Astrocyte of the cerebellum (primary cell): Measurements from ENCODE around the gene MED15.
"Not testable (repeated sequence)": the region's sequence is repeated elsewhere in the genome, so short reads cannot be mapped to it uniquely, and the experiment has no call there.

Source experiments
- DNase-seq: peaks from one replicate; pipeline ENCODE4 v3.0.0-alpha.2; 2011; ENCODE audit warnings: low read depth
- H3K4me3 ChIP-seq: 2 replicates; pipeline ENCODE4 v1.5.1; 2011; ENCODE audit warnings: mild to moderate bottlenecking, low read depth, low read length, moderate library complexity
- CTCF ChIP-seq: IDR thresholded peaks from 2 replicates; pipeline ENCODE4 v1.5.1; 2012; ENCODE audit warnings: low read length, low read depth, moderate library complexity, mild to moderate bottlenecking; ENCODE audit errors: missing control alignments
- in situ Hi-C: cut with HindIII; loops from 2 replicates; pipeline ENCODE4 v1.10.0; 2017; ENCODE audit warnings: low sequenced_read_pairs

The MED15 gene

GRCh38 chr22:20619045-20619892, 111.9 kb downstream of the MED15 start:
- in situ Hi-C loops, result no loop called here
- TF ChIP-seq CTCF, result no peak

GRCh38 chr22:20619893-20620194, 112.4 kb downstream of the MED15 start:
- H3K4me3 ChIP-seq, DNase-seq, in situ Hi-C loops: not testable (repeated sequence)

More at GRCh38 chr22:20619045-20619892, 111.9 kb downstream of the MED15 start:
- no peak overlapping the region for H3K4me3 ChIP-seq
- no peak for DNase-seq

GRCh38 chr22:20621162-20621561, 113.8 kb downstream of the MED15 start:
- in situ Hi-C loops, result no loop called here
- no peak overlapping the region for H3K4me3 ChIP-seq
- DNase-seq, result no peak
- TF ChIP-seq CTCF, result no peak

GRCh38 chr22:20622650-20623339, 115.4 kb downstream of the MED15 start:
- in situ Hi-C loops, result no loop called here
- no peak overlapping the region for H3K4me3 ChIP-seq
- TF ChIP-seq CTCF, result no peak
- no peak for DNase-seq

GRCh38 chr22:20624161-20624616, 116.8 kb downstream of the MED15 start:
- in situ Hi-C loops, result no loop called here

GRCh38 chr22:20625270-20625669, 117.9 kb downstream of the MED15 start:
- in situ Hi-C loops, result no loop called here
- DNase-seq, result no peak
- no peak overlapping the region for H3K4me3 ChIP-seq
- no peak for TF ChIP-seq CTCF

More at GRCh38 chr22:20624161-20624616, 116.8 kb downstream of the MED15 start:
- H3K4me3 ChIP-seq, result no peak overlapping the region
- no peak for TF ChIP-seq CTCF
- no peak for DNase-seq

- TF ChIP-seq CTCF, result no peak
- DNase-seq, result no peak
- H3K4me3 ChIP-seq, result no peak overlapping the region
- in situ Hi-C loops, result no loop called here
Measured at GRCh38 chr22:20626811-20627210, 119.4 kb downstream of the MED15 start.
